NCI-H2081 (cell line): Measurements from ENCODE around the gene DOCK4.

Source experiments
- DNase-seq, 2 experiments: peaks; one replicate each; lab custom pipeline; 2025; lab: John Stamatoyannopoulos, UW

The DOCK4 gene

DNA sequence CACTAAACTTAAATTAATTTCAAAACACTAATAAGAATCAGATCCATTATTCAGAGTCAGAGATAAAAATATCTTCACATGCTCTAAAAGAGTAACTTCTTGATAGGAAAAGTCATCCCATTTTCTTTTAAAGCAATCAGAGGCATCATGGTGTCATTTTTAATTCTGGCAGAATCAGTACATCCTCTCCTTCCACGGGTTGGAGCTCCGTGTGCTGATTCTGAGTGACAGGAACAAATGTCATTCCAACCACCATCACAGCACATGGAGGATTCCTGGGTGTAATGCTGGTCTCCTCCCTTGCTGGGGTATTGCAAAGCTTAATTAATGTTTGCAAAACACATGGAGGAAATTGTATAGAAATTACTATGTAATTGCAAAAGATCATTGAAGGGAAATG lies 529.4 kb downstream of the DOCK4 start:
- DNase-seq: no peak
